Progenitor cell of endocrine pancreas (in vitro differentiated cells): ENCODE results near the gene SPINT4. TPM values are rescaled to one million over a fixed set of nuclear protein-coding genes. Genes with fewer than 3 reads are reported as not detected.

ENCODE experiments used
- DNase-seq: peaks from one replicate; pipeline ENCODE4 v3.0.0; 2021; ENCODE audit warnings: low spot score; ENCODE audit not compliant: unreplicated experiment
- H3K27ac Mint-ChIP-seq: 2 replicates; pipeline ENCODE4 v1.8.0; 2021; ENCODE audit warnings: mild to moderate bottlenecking, moderate library complexity, mixed read lengths
- H3K27me3 Mint-ChIP-seq: 2 replicates; pipeline ENCODE4 v1.8.0; 2021; ENCODE audit warnings: mixed read lengths
- H3K36me3 Mint-ChIP-seq: 2 replicates; pipeline ENCODE4 v1.8.0; 2022; ENCODE audit warnings: mixed read lengths; ENCODE audit not compliant: insufficient read depth
- H3K4me1 Mint-ChIP-seq: 2 replicates; pipeline ENCODE4 v1.8.0; 2021; ENCODE audit warnings: low read depth, mixed read lengths
- H3K4me3 Mint-ChIP-seq: 2 replicates; pipeline ENCODE4 v1.8.0; 2021; ENCODE audit warnings: low read depth, mild to moderate bottlenecking, moderate library complexity, mixed read lengths
- H3K9me3 Mint-ChIP-seq: 2 replicates; pipeline ENCODE4 v1.8.0; 2021; ENCODE audit warnings: low read depth, mixed read lengths
- microRNA-seq: library from miRNA; unstranded; fragments of <30 nt; microRNA quantifications from one replicate; pipeline ENCODE4 v1.1.0, GENCODE V29; 2020; ENCODE audit warnings: borderline number of aligned reads; ENCODE audit not compliant: unreplicated experiment
- total RNA-seq: library from RNA; stranded (reverse); gene quantifications from 2 replicates; pipeline ENCODE4 v1.2.1, GENCODE V29; 2021
- TF ChIP-seq, protein P1 (sequence below): fragments of 200-600 bp; sonication (generic); IDR thresholded peaks from one replicate; pipeline ENCODE4 v1.5.0; 2021; ENCODE audit warnings: antibody characterized with exemption, mild to moderate bottlenecking; ENCODE audit not compliant: unreplicated experiment

SPINT4 gene
- total RNA-seq, 1 donor from 2014 or later, result not detected

DNA sequence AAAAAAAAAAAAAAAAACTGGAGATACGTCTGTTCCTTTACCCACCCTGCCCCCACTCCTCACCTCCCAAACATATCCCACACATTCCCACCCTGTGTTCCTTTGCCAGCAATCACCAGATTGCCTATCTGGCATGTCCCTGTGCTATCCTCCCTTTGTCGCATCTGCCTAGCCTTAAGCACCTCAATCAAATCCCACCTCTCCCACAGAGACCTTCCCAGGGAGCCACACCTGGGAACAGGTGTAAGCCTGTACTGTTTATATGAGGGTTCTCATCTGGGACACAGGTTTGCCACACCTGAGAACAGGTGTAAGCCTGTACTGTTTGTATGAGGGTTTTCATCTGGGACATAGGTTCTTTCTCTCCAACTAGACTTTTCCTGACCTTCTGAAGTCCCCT, 52.8 kb downstream of the SPINT4 start:
- Mint-ChIP-seq H3K27me3 (no peaks in the 10 kb centered on the region), H3K36me3 (no peaks in the 10 kb centered on the region), H3K4me3 (no peak overlapping the region), H3K27ac (no peak overlapping the region), H3K9me3 (no peaks in the 10 kb centered on the region), H3K4me1 (peaks cover 18% of the 10 kb centered on the region)
- no peak for DNase-seq
- TF ChIP-seq, protein P1, sequence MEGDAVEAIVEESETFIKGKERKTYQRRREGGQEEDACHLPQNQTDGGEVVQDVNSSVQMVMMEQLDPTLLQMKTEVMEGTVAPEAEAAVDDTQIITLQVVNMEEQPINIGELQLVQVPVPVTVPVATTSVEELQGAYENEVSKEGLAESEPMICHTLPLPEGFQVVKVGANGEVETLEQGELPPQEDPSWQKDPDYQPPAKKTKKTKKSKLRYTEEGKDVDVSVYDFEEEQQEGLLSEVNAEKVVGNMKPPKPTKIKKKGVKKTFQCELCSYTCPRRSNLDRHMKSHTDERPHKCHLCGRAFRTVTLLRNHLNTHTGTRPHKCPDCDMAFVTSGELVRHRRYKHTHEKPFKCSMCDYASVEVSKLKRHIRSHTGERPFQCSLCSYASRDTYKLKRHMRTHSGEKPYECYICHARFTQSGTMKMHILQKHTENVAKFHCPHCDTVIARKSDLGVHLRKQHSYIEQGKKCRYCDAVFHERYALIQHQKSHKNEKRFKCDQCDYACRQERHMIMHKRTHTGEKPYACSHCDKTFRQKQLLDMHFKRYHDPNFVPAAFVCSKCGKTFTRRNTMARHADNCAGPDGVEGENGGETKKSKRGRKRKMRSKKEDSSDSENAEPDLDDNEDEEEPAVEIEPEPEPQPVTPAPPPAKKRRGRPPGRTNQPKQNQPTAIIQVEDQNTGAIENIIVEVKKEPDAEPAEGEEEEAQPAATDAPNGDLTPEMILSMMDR, result no peak

DNA sequence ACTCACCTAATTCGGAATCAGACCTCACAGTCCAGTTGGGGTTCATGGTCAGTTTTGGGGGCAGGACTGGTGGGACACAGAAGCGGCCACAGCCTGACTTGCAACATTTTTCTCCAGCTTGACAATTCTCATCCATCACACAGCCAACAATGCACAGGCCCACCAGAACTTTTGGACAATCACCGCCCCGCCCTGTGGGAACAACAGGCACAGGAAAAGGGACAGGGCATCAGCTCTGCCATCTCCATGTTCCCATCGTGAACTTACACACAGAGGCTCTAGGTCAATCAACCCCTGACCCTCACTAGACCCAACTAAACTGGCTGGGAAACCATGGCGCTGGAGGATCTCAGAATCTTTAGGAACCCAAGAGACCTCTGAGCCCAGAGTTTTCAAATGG, 53.3 kb downstream of the SPINT4 start:
- TF ChIP-seq, protein P1, result no peak
- Mint-ChIP-seq H3K36me3 (no peaks in the 10 kb centered on the region), H3K4me1 (peaks cover 18% of the 10 kb centered on the region), H3K9me3 (no peaks in the 10 kb centered on the region), H3K4me3 (no peak overlapping the region), H3K27ac (no peak overlapping the region), H3K27me3 (no peaks in the 10 kb centered on the region)
- no peak for DNase-seq

Small RNAs within 50 kb of the gene (microRNA-seq; reads per million reads assigned to microRNA genes)
- not detected for gene MIR3617

Other genes with a start within 250 kb of the SPINT4 start
- not detected in 2 replicates for gene SPINT3, start 206.7 kb upstream of the SPINT4 start, total RNA-seq
- not detected in 2 replicates for gene WFDC6, start 182.9 kb upstream of the SPINT4 start, total RNA-seq
- gene EPPIN, start 174.9 kb upstream of the SPINT4 start, total RNA-seq, result not detected in 2 replicates
- gene WFDC8, start 143.1 kb upstream of the SPINT4 start, total RNA-seq, result not detected in 2 replicates
- not detected in 2 replicates for gene WFDC10A, start 92.6 kb upstream of the SPINT4 start, total RNA-seq
- not detected in 2 replicates for gene WFDC9, start 91.1 kb upstream of the SPINT4 start, total RNA-seq
- not detected in 2 replicates for gene WFDC11, start 52.1 kb upstream of the SPINT4 start, total RNA-seq
- gene WFDC13, start 20.3 kb upstream of the SPINT4 start, total RNA-seq, result not detected in 2 replicates
- not detected in 2 replicates for gene WFDC10B, start 17.3 kb upstream of the SPINT4 start, total RNA-seq
- 0.62 and 0.84 TPM in 2 replicates for gene WFDC3, start 69.5 kb downstream of the SPINT4 start, total RNA-seq
- 29.3 and 33.4 TPM in 2 replicates for gene DNTTIP1, start 69.6 kb downstream of the SPINT4 start, total RNA-seq
- gene UBE2C, start 90.3 kb downstream of the SPINT4 start, total RNA-seq, result 63.9 and 69.0 TPM in 2 replicates
- 0.67 TPM in 1 of 2 replicates, not detected in the other for gene TNNC2, start 105.0 kb downstream of the SPINT4 start, total RNA-seq
- 12.2 and 13.1 TPM in 2 replicates for gene SNX21, start 111.5 kb downstream of the SPINT4 start, total RNA-seq
- gene ACOT8, start 135.0 kb downstream of the SPINT4 start, total RNA-seq, result 23.0 and 23.2 TPM in 2 replicates
- 7.6 and 7.9 TPM in 2 replicates for gene ZSWIM3, start 135.3 kb downstream of the SPINT4 start, total RNA-seq
- gene ZSWIM1, start 158.9 kb downstream of the SPINT4 start, total RNA-seq, result 13.3 and 15.1 TPM in 2 replicates
- 3.6 and 4.2 TPM in 2 replicates for gene SPATA25, start 165.3 kb downstream of the SPINT4 start, total RNA-seq
- 6.3 and 8.4 TPM in 2 replicates for gene NEURL2, start 168.9 kb downstream of the SPINT4 start, total RNA-seq
- 91.3 and 92.1 TPM in 2 replicates for gene CTSA, start 169.0 kb downstream of the SPINT4 start, total RNA-seq
- 28.6 and 29.6 TPM in 2 replicates for gene PLTP, start 189.8 kb downstream of the SPINT4 start, total RNA-seq
- 37.8 and 38.2 TPM in 2 replicates for gene PCIF1, start 212.3 kb downstream of the SPINT4 start, total RNA-seq
- gene ZNF335, start 249.9 kb downstream of the SPINT4 start, total RNA-seq, result 27.4 and 28.5 TPM in 2 replicates